ENCODE results near the gene MCRS1. TPM values are rescaled to one million over a fixed set of nuclear protein-coding genes. Genes with fewer than 3 reads are reported as not detected.

Gene MCRS1
- total and polyA plus RNA-seq, 4 donors = 20.0 to 33.1 (median 26.1) TPM

DNA sequence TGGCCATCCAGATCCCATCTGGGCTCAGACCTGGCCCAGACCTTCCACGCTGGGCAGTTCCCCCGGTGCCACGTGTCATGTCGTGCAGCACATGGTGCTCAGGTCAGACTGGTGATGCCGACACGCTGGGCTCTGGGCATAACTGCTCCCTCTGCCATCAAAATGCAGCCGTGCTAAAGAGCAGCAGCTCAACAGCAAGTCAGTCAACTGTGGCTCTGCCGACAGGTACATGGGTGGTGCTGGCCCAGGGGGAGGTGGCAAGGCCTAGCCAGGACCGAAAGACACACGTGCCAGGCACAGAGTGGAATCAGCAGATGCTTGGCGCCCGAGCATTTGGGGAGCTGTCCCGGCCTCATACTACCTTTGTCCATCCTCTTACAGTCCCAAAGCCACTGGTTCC, 1.6 kb downstream of the MCRS1 start:
- Histone ChIP-seq H3K9me3 (ENCODE audit: control insufficient read depth in 4 of 4, low read length in 3 of 4) (no peaks in the 10 kb centered on the region), H3K4me3 (ENCODE audit: low read depth in 1 of 3, low read length in 3 of 3) (no peak overlapping the region), H3K4me1 (ENCODE audit: control insufficient read depth in 4 of 4, insufficient read depth in 4 of 4, low read length in 3 of 4) (peaks cover 3 to 21% (median 19%) of the 10 kb centered on the region in 4 donors), H3K27ac (ENCODE audit: low read depth in 1 of 2, low read length in 2 of 2) (no peak overlapping the region), H3K9ac (ENCODE audit: low read depth in 1 of 2, low read length in 2 of 2) (no peak overlapping the region), H3K27me3 (ENCODE audit: control insufficient read depth in 4 of 4, insufficient read depth in 4 of 4, low read length in 3 of 4) (no peaks in the 10 kb centered on the region), H3K36me3 (ENCODE audit: control insufficient read depth in 4 of 4, insufficient read depth in 3 of 4, low read depth in 1 of 4, low read length in 3 of 4) (peaks cover 10 to 35% (median 25%) of the 10 kb centered on the region in 4 donors)
- TF ChIP-seq HNF4A (conservative IDR thresholded peaks at IDR 0.05) = no peak
- no peak for TF ChIP-seq JUND (IDR thresholded peaks at IDR 0.05)
- TF ChIP-seq, protein P1, sequence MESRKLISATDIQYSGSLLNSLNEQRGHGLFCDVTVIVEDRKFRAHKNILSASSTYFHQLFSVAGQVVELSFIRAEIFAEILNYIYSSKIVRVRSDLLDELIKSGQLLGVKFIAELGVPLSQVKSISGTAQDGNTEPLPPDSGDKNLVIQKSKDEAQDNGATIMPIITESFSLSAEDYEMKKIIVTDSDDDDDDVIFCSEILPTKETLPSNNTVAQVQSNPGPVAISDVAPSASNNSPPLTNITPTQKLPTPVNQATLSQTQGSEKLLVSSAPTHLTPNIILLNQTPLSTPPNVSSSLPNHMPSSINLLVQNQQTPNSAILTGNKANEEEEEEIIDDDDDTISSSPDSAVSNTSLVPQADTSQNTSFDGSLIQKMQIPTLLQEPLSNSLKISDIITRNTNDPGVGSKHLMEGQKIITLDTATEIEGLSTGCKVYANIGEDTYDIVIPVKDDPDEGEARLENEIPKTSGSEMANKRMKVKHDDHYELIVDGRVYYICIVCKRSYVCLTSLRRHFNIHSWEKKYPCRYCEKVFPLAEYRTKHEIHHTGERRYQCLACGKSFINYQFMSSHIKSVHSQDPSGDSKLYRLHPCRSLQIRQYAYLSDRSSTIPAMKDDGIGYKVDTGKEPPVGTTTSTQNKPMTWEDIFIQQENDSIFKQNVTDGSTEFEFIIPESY (IDR thresholded peaks at IDR 0.05) = no peak
- no peak for TF ChIP-seq SP1 (IDR thresholded peaks at IDR 0.05)
- TF ChIP-seq FOXA1 (IDR thresholded peaks at IDR 0.05) = no peak
- TF ChIP-seq TAF1 (conservative IDR thresholded peaks at IDR 0.05) = no peak
- TF ChIP-seq, protein P2, sequence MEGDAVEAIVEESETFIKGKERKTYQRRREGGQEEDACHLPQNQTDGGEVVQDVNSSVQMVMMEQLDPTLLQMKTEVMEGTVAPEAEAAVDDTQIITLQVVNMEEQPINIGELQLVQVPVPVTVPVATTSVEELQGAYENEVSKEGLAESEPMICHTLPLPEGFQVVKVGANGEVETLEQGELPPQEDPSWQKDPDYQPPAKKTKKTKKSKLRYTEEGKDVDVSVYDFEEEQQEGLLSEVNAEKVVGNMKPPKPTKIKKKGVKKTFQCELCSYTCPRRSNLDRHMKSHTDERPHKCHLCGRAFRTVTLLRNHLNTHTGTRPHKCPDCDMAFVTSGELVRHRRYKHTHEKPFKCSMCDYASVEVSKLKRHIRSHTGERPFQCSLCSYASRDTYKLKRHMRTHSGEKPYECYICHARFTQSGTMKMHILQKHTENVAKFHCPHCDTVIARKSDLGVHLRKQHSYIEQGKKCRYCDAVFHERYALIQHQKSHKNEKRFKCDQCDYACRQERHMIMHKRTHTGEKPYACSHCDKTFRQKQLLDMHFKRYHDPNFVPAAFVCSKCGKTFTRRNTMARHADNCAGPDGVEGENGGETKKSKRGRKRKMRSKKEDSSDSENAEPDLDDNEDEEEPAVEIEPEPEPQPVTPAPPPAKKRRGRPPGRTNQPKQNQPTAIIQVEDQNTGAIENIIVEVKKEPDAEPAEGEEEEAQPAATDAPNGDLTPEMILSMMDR (IDR thresholded peaks at IDR 0.05; ENCODE audit: low read depth, low read length, missing input control) = no peak
- no peak for TF ChIP-seq HNF4G (IDR thresholded peaks at IDR 0.05)
- TF ChIP-seq, protein P3, sequence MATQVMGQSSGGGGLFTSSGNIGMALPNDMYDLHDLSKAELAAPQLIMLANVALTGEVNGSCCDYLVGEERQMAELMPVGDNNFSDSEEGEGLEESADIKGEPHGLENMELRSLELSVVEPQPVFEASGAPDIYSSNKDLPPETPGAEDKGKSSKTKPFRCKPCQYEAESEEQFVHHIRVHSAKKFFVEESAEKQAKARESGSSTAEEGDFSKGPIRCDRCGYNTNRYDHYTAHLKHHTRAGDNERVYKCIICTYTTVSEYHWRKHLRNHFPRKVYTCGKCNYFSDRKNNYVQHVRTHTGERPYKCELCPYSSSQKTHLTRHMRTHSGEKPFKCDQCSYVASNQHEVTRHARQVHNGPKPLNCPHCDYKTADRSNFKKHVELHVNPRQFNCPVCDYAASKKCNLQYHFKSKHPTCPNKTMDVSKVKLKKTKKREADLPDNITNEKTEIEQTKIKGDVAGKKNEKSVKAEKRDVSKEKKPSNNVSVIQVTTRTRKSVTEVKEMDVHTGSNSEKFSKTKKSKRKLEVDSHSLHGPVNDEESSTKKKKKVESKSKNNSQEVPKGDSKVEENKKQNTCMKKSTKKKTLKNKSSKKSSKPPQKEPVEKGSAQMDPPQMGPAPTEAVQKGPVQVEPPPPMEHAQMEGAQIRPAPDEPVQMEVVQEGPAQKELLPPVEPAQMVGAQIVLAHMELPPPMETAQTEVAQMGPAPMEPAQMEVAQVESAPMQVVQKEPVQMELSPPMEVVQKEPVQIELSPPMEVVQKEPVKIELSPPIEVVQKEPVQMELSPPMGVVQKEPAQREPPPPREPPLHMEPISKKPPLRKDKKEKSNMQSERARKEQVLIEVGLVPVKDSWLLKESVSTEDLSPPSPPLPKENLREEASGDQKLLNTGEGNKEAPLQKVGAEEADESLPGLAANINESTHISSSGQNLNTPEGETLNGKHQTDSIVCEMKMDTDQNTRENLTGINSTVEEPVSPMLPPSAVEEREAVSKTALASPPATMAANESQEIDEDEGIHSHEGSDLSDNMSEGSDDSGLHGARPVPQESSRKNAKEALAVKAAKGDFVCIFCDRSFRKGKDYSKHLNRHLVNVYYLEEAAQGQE (IDR thresholded peaks at IDR 0.05) = no peak
- no peak for DNase-seq (ENCODE audit: low spot score)
- 97% methylated on average over 13 of the region's 13 CpGs for WGBS

DNA sequence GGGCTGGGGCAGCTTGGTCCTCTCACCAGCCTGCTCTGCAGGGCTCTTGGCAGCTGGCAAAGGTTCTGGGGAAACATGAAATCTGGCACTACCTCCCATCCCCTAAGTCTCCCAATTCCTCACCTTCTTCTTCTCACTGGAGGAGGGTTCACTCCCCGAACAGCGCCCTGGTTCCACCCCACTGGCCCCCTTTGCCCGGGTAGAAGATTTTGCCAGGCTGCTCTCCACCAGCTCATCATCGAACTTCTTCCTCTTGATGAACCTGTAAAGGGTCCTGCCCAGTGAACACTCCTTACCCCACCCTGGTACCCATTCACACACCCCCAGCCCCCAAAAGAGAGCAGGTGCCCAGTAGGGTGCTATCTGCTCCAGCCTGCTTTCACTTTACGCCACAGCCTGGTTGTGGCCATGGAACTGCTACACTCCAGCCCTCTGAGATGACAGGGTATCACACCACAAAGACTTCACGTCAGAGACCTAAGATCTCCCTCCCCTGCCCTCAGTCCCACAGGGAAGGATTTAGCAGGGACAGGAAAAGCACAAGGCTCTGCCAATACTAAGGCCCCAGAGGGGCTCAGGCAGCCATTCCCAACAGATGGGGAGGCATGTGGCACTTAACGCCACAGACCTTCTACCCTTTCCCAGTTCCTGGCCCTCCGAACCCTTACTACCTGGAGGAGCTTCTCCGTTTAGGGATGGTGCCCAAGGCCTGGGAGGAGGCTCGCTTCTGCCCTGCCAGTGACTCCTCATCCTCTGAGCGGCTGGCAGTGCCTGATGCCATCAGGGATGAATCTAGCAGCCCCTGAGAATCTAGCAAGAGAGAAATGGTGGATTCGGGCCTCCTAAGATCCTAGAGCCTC, 2.3 kb downstream of the MCRS1 start:
- no peaks in the 10 kb centered on the region for H3K27me3 ChIP-seq (ENCODE audit: control insufficient read depth in 4 of 4, insufficient read depth in 4 of 4, low read length in 3 of 4)
- H3K4me3 ChIP-seq (ENCODE audit: low read depth in 1 of 3, low read length in 3 of 3) = no peak overlapping the region
- no peak overlapping the region for H3K9ac ChIP-seq (ENCODE audit: low read depth in 1 of 2, low read length in 2 of 2)
- no peak for DNase-seq (ENCODE audit: low spot score)
- no peak overlapping the region for H3K27ac ChIP-seq (ENCODE audit: low read depth in 1 of 2, low read length in 2 of 2)
- peaks cover 3 to 21% (median 19%) of the 10 kb centered on the region in 4 donors for H3K4me1 ChIP-seq (ENCODE audit: control insufficient read depth in 4 of 4, insufficient read depth in 4 of 4, low read length in 3 of 4)
- H3K36me3 ChIP-seq (ENCODE audit: control insufficient read depth in 4 of 4, insufficient read depth in 3 of 4, low read depth in 1 of 4, low read length in 3 of 4) = peaks cover 10 to 42% (median 30%) of the 10 kb centered on the region in 4 donors
- no peaks in the 10 kb centered on the region for H3K9me3 ChIP-seq (ENCODE audit: control insufficient read depth in 4 of 4, low read length in 3 of 4)
- 93% methylated on average over 12 of the region's 12 CpGs for WGBS
- TF ChIP-seq, protein P1 (IDR thresholded peaks at IDR 0.05) = no peak
- TF ChIP-seq GABPA (IDR thresholded peaks at IDR 0.05 in 1 of 2, conservative IDR thresholded peaks at IDR 0.05 in 1 of 2) (no peak), JUND (IDR thresholded peaks at IDR 0.05) (no peak), EGR1 (IDR thresholded peaks at IDR 0.05; ENCODE audit: low read depth in 2 of 2) (no peak)
- TF ChIP-seq, protein P2 (IDR thresholded peaks at IDR 0.05; ENCODE audit: low read depth, low read length, missing input control) = no peak
- TF ChIP-seq, protein P3 (IDR thresholded peaks at IDR 0.05) = no peak
- TF ChIP-seq, protein P4, sequence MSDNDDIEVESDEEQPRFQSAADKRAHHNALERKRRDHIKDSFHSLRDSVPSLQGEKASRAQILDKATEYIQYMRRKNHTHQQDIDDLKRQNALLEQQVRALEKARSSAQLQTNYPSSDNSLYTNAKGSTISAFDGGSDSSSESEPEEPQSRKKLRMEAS (IDR thresholded peaks at IDR 0.05) = no peak
